B cell (primary cell): ENCODE results near the gene H1-8. TPM values are rescaled to one million over a fixed set of nuclear protein-coding genes. Genes with fewer than 3 reads are reported as not detected.

Experiments used
- ATAC-seq: fragments of 200-7000 bp; cut with Tn5 transposase; one replicate; pipeline ENCODE4 v1.10.0; 2021; ENCODE audit warnings: low read depth, mild to moderate bottlenecking, moderate number of reproducible peaks, moderate library complexity
- CTCF ChIA-PET: fragments of 350-600 bp; sonication (Branson Sonifier 250); formaldehyde crosslinking; loops from one replicate; lab custom pipeline; 2021; ENCODE audit warnings: antibody characterized with exemption, inconsistent platforms; lab: Charles Lee
- POLR2A ChIA-PET: fragments of 350-600 bp; sonication (Branson Sonifier 250); formaldehyde crosslinking; loops from one replicate; lab custom pipeline; 2021; ENCODE audit warnings: antibody characterized with exemption; lab: Charles Lee
- DNase-seq: peaks from one replicate; pipeline ENCODE4 v3.0.0; 2013
- H2AFZ ChIP-seq: 2 replicates; pipeline ENCODE4 v1.6.1; 2012; ENCODE audit warnings: mild to moderate bottlenecking, low read depth, low read length; ENCODE audit not compliant: insufficient read depth, poor library complexity, severe bottlenecking
- H3K27ac ChIP-seq, 2 donors: 1 replicate in 1 of 2; 2 replicates in 1 of 2; pipeline ENCODE4 v1.5.1; 2012 to 2013; ENCODE audit warnings: low read length in 2 of 2, mild to moderate bottlenecking in 2 of 2, moderate library complexity in 1 of 2
- H3K27me3 ChIP-seq, 4 experiments: fragments of 200-600 bp in 1 of 4; sonication (generic) in 1 of 4; replicated peaks in 1 of 4; 1 replicate in 2 of 4; 2 replicates in 2 of 4; pipeline versions ENCODE4 v1.6.1 to v1.7.0; 2013 to 2016; ENCODE audit warnings: low read length in 3 of 4, mild to moderate bottlenecking in 2 of 4, mixed read lengths in 1 of 4, moderate library complexity in 1 of 4; ENCODE audit not compliant: insufficient read depth in 4 of 4, control insufficient read depth in 3 of 4; ENCODE audit errors: control extremely low read depth in 1 of 4
- H3K36me3 ChIP-seq, 2 experiments: replicated peaks in 1 of 2; 1 replicate in 1 of 2; 2 replicates in 1 of 2; pipeline versions ENCODE4 v1.6.1 to v1.7.1; 2013; ENCODE audit warnings: low read length in 1 of 2; ENCODE audit not compliant: insufficient read depth in 2 of 2, control insufficient read depth in 1 of 2; ENCODE audit errors: control extremely low read depth in 1 of 2, extremely low read depth in 1 of 2
- H3K4me1 ChIP-seq, 2 donors: fragments of 200-600 bp in 1 of 2; sonication (generic) in 1 of 2; 1 replicate in 1 of 2; 2 replicates in 1 of 2; pipeline versions ENCODE4 v1.5.1 to v1.6.1; 2013 to 2017; ENCODE audit warnings: low read length in 2 of 2; ENCODE audit not compliant: control insufficient read depth in 2 of 2, insufficient read depth in 2 of 2
- H3K4me2 ChIP-seq: replicated peaks from 2 replicates; pipeline ENCODE3; 2012; ENCODE audit warnings: mild to moderate bottlenecking, low read depth, low read length; ENCODE audit not compliant: poor library complexity, severe bottlenecking
- H3K4me3 ChIP-seq, 5 experiments: fragments of 200-600 bp in 1 of 5; sonication (generic) in 1 of 5; 1 replicate in 3 of 5; 2 replicates in 2 of 5; pipeline versions ENCODE4 v1.5.1 to v1.7.0; 2011 to 2016; ENCODE audit warnings: low read length in 4 of 5, mild to moderate bottlenecking in 4 of 5, low read depth in 2 of 5, control low read depth in 1 of 5, moderate library complexity in 1 of 5; ENCODE audit not compliant: insufficient read depth in 1 of 5; ENCODE audit errors: control extremely low read depth in 1 of 5, extremely low read depth in 1 of 5
- H3K79me2 ChIP-seq: fragments of 200-600 bp; sonication (generic); one replicate; pipeline ENCODE4 v1.6.0; 2016; ENCODE audit warnings: low read length; ENCODE audit not compliant: control insufficient read depth, insufficient read depth
- H3K9ac ChIP-seq: fragments of 200-600 bp; sonication (generic); 2 replicates; pipeline ENCODE4 v1.6.1; 2017; ENCODE audit warnings: mild to moderate bottlenecking, low read length, moderate library complexity
- H3K9me3 ChIP-seq, 3 donors: one replicate each; pipeline versions ENCODE4 v1.6.1 to v1.7.1; 2013; ENCODE audit warnings: low read length in 2 of 3; ENCODE audit not compliant: control insufficient read depth in 2 of 3, insufficient read depth in 1 of 3; ENCODE audit errors: control extremely low read depth in 1 of 3
- H4K20me1 ChIP-seq: 2 replicates; pipeline ENCODE4 v1.6.0; 2012; ENCODE audit warnings: mild to moderate bottlenecking, low read length; ENCODE audit not compliant: insufficient read depth, control insufficient read depth, poor library complexity, severe bottlenecking
- H3K27ac Mint-ChIP-seq: one replicate; pipeline ENCODE4 v1.8.0; 2021; ENCODE audit warnings: mixed read lengths
- H3K27me3 Mint-ChIP-seq: one replicate; pipeline ENCODE4 v1.8.0; 2021; ENCODE audit warnings: mixed read lengths
- H3K4me1 Mint-ChIP-seq: one replicate; pipeline ENCODE4 v1.8.0; 2021; ENCODE audit warnings: mixed read lengths
- H3K4me3 Mint-ChIP-seq: one replicate; pipeline ENCODE4 v1.8.0; 2021; ENCODE audit warnings: mixed read lengths
- H3K9me3 Mint-ChIP-seq: one replicate; pipeline ENCODE4 v1.8.0; 2022; ENCODE audit warnings: mixed read lengths; ENCODE audit not compliant: insufficient read depth
- CTCF ChIP-seq: fragments of 200-600 bp; IDR thresholded peaks from one replicate; pipeline ENCODE4 v1.8.0; 2022; ENCODE audit warnings: antibody characterized with exemption, mild to moderate bottlenecking
- EZH2 ChIP-seq: IDR thresholded peaks from 2 replicates; pipeline ENCODE4 v1.6.1; 2012; ENCODE audit warnings: borderline replicate concordance, low read depth, mild to moderate bottlenecking, moderate library complexity, low read length; ENCODE audit not compliant: insufficient read depth, poor library complexity, severe bottlenecking
- WGBS: methylation state at CpG from one replicate; pipeline ENCODE4 v1.1.5; 2013; ENCODE audit warnings: missing lambda C conversion rate; ENCODE audit not compliant: insufficient coverage; 5-methylcytosine and 5-hydroxymethylcytosine counted together
- intact Hi-C: fragments of 100-400 bp; cut with micrococcal nuclease; formaldehyde crosslinking; loops from one replicate; pipeline ENCODE4 v1.10.0; 2022
- polyA plus RNA-seq: library from polyadenylated mRNA; depleted of rRNA; stranded (reverse); fragments of >200 nt; gene quantifications from 2 replicates; pipeline ENCODE4 v1.2.3, GENCODE V29; 2012
- total RNA-seq, 2 donors: library from RNA; stranded (reverse); fragments of 120-200 nt in 1 of 2; gene quantifications; 1 replicate in 1 of 2; 2 replicates in 1 of 2; pipeline versions ENCODE4 v1.2.3 to v1.2.4, GENCODE V29; 2013 to 2022

H1-8 gene
- total and polyA plus RNA-seq, 2 donors (not counting 1 experiment from before 2014, with no cell fraction given): not detected

GRCh38 chr3:129555616-129556357 lies 12.8 kb downstream of the H1-8 start:
- H2AFZ ChIP-seq: no peak overlapping the region
- no peaks in the 10 kb centered on the region for H3K36me3 ChIP-seq
- Mint-ChIP-seq H3K4me1 (peaks cover 11% of the 10 kb centered on the region), H3K4me3 (no peak overlapping the region), H3K27ac (no peak overlapping the region), H3K27me3 (peaks cover 16% of the 10 kb centered on the region), H3K9me3 (no peaks in the 10 kb centered on the region)
- TF ChIP-seq EZH2: no peak
- no peak for TF ChIP-seq CTCF
- peaks cover 0 to 5% of the 10 kb centered on the region in 2 donors for H3K4me1 ChIP-seq
- no peaks in the 10 kb centered on the region for H3K79me2 ChIP-seq
- ATAC-seq (no peak), DNase-seq (no peak)
- no peaks in the 10 kb centered on the region for H3K9me3 ChIP-seq
- ChIA-PET CTCF (no interaction called here), POLR2A (no interaction called here)
- H3K27me3 ChIP-seq: peaks cover 0 to 34% (median 2%) of the 10 kb centered on the region in 4 experiments
- H3K9ac ChIP-seq: no peak overlapping the region
- H3K4me2 ChIP-seq: no peak overlapping the region
- H4K20me1 ChIP-seq: no peaks in the 10 kb centered on the region
- no peak overlapping the region for H3K4me3 ChIP-seq
- H3K27ac ChIP-seq: no peak overlapping the region
- WGBS: 73% methylated on average over 10 of the region's 18 CpGs
- intact Hi-C loops: no loop called here

- no peak for DNase-seq
- H3K27ac ChIP-seq: no peak overlapping the region
- CTCF ChIA-PET: no interaction called here
- 95% methylated on average over 11 of the region's 15 CpGs for WGBS
- H3K9me3 ChIP-seq: no peaks in the 10 kb centered on the region
- no peaks in the 10 kb centered on the region for H4K20me1 ChIP-seq
- Mint-ChIP-seq H3K4me3 (no peak overlapping the region), H3K4me1 (peaks cover 11% of the 10 kb centered on the region), H3K27me3 (peaks cover 16% of the 10 kb centered on the region), H3K9me3 (no peaks in the 10 kb centered on the region), H3K27ac (no peak overlapping the region)
- no peaks in the 10 kb centered on the region for H3K36me3 ChIP-seq
- H3K9ac ChIP-seq: no peak overlapping the region
- H3K79me2 ChIP-seq: no peaks in the 10 kb centered on the region
- POLR2A ChIA-PET: no interaction called here
- intact Hi-C loops: no loop called here
- no peak for ATAC-seq
- H3K27me3 ChIP-seq: peaks cover 0 to 34% (median 2%) of the 10 kb centered on the region in 4 experiments
- H3K4me1 ChIP-seq: peaks cover 0 to 5% of the 10 kb centered on the region in 2 donors
- no peak overlapping the region for H2AFZ ChIP-seq
- no peak overlapping the region for H3K4me2 ChIP-seq
- H3K4me3 ChIP-seq: no peak overlapping the region
- TF ChIP-seq EZH2 (no peak), CTCF (no peak)
Measured at GRCh38 chr3:129556358-129556695, 13.4 kb downstream of the H1-8 start.
